GM18870 (cell line): Measurements from ENCODE around the gene RRAGC.
A peak's percentile ranks its signal among the peaks of the same experiment; 100 is the strongest.
"Not testable (repeated sequence)": the region's sequence is repeated elsewhere in the genome, so short reads cannot be mapped to it uniquely, and the experiment has no call there.

Source experiments
- ATAC-seq: cut with Tn5 transposase; IDR thresholded peaks from one replicate; pipeline ENCODE4 v1.9.1; 2021; ENCODE audit warnings: moderate library complexity; ENCODE audit not compliant: unreplicated experiment

Gene RRAGC

GRCh38 chr1:38860454-38860795 is 853 bp upstream of the RRAGC start:
- no peak for ATAC-seq

GRCh38 chr1:38858833-38859560 is 575 bp downstream of the RRAGC start:
- peak; percentile 35 for ATAC-seq

GRCh38 chr1:38852780-38853179 is 6.8 kb downstream of the RRAGC start:
- ATAC-seq = no peak

GRCh38 chr1:38848071-38848470 is 11.5 kb downstream of the RRAGC start:
- no peak for ATAC-seq

- no peak for ATAC-seq
These were observed 13.4 kb downstream of the RRAGC start for GRCh38 chr1:38846210-38846609.

- ATAC-seq = not testable (repeated sequence)
These were observed 14.5 kb downstream of the RRAGC start for GRCh38 chr1:38845088-38845487.

- no peak for ATAC-seq
These were observed 19.3 kb downstream of the RRAGC start for GRCh38 chr1:38840281-38840680.

- no peak for ATAC-seq
These were observed 20.2 kb downstream of the RRAGC start for GRCh38 chr1:38839363-38839762.

GRCh38 chr1:38836316-38836715 is 23.3 kb downstream of the RRAGC start:
- not testable (repeated sequence) for ATAC-seq

GRCh38 chr1:38834937-38835827 is 24.4 kb downstream of the RRAGC start:
- ATAC-seq = no peak

- ATAC-seq = no peak
These were observed 25.3 kb downstream of the RRAGC start for GRCh38 chr1:38834221-38834782.

GRCh38 chr1:38833146-38833545 is 26.4 kb downstream of the RRAGC start:
- ATAC-seq = no peak

GRCh38 chr1:38832370-38832734 is 27.2 kb downstream of the RRAGC start:
- ATAC-seq = no peak

GRCh38 chr1:38831731-38832369 is 27.7 kb downstream of the RRAGC start:
- ATAC-seq = no peak

GRCh38 chr1:38829368-38829767 is 30.2 kb downstream of the RRAGC start:
- ATAC-seq = no peak

GRCh38 chr1:38827318-38827717 is 32.3 kb downstream of the RRAGC start:
- no peak for ATAC-seq

GRCh38 chr1:38826886-38827285 is 32.7 kb downstream of the RRAGC start:
- ATAC-seq = no peak

GRCh38 chr1:38826262-38826661 is 33.3 kb downstream of the RRAGC start:
- no peak for ATAC-seq

GRCh38 chr1:38820860-38821259 is 38.7 kb downstream of the RRAGC start:
- no peak for ATAC-seq

- ATAC-seq = no peak
These were observed 40.1 kb downstream of the RRAGC start for GRCh38 chr1:38819516-38819915.

- no peak for ATAC-seq
These were observed 40.5 kb downstream of the RRAGC start for GRCh38 chr1:38819040-38819439.
